Left lung (tissue), 10 donors: Measurements from ENCODE around the gene TTLL5. TPM values are rescaled to one million over a fixed set of nuclear protein-coding genes. Genes with fewer than 3 reads are reported as not detected.

Source experiments
- ATAC-seq: fragments of 200-7000 bp; cut with Tn5 transposase; one replicate; pipeline ENCODE4 v1.9.1; 2020; ENCODE audit warnings: moderate library complexity
- DNase-seq, 4 donors: peaks; one replicate each; pipeline ENCODE4 v3.0.0-alpha.2; 2013 to 2020
- H3K27ac ChIP-seq, 2 donors: fragments of 200-600 bp; sonication (generic) in 1 of 2; one replicate each; pipeline versions ENCODE4 v1.5.0 to v1.8.0; 2020 to 2021
- H3K27me3 ChIP-seq, 2 donors: fragments of 200-600 bp; sonication (generic) in 1 of 2; one replicate each; pipeline versions ENCODE4 v1.5.0 to v1.8.0; 2020 to 2021
- H3K36me3 ChIP-seq, 2 donors: fragments of 200-600 bp; sonication (generic) in 1 of 2; one replicate each; pipeline versions ENCODE4 v1.5.0 to v1.8.0; 2020 to 2021
- H3K4me1 ChIP-seq, 2 donors: fragments of 200-600 bp; one replicate each; pipeline ENCODE4 v1.8.0; 2021
- H3K4me3 ChIP-seq, 2 donors: fragments of 200-600 bp; sonication (generic) in 1 of 2; one replicate each; pipeline versions ENCODE4 v1.5.0 to v1.8.0; 2020 to 2021; ENCODE audit warnings: mild to moderate bottlenecking in 1 of 2
- H3K9me3 ChIP-seq, 2 donors: fragments of 200-600 bp; sonication (generic) in 1 of 2; one replicate each; pipeline versions ENCODE4 v1.5.0 to v1.8.0; 2020 to 2021
- intact Hi-C, 2 donors: fragments of 100-400 bp; cut with DNase I; formaldehyde crosslinking; loops; one replicate each; pipeline versions ENCODE4 v1.11.2 to v1.14.2; 2022
- polyA plus RNA-seq, 6 donors: library from polyadenylated mRNA; unstranded; fragments of 120-200 nt; gene quantifications; one replicate each; pipeline ENCODE4 v1.2.1, GENCODE V29; 2013; ENCODE audit not compliant: insufficient read length in 6 of 6
- total RNA-seq, 2 donors: library from RNA; stranded (reverse); fragmentation: NEBNext Ultra II Directional; extraction: Animal tissue kit (Norgen Biotek cat#: 25700); gene quantifications; one replicate each; pipeline ENCODE4 v1.2.1, GENCODE V29; 2021
- TF ChIP-seq, protein P1 (sequence below), 2 donors: fragments of 200-600 bp; sonication (generic) in 1 of 2; IDR thresholded peaks; one replicate each; pipeline versions ENCODE4 v1.5.0 to v1.8.0; 2021; ENCODE audit warnings: antibody characterized with exemption in 2 of 2
- donor health status: DM: no; HTN: yes; CAD: no.
- donor health status: DM: no; HTN: no; CAD: no.

TTLL5 gene
- total and polyA plus RNA-seq, 8 donors: 30.8 to 46.7 (median 42.1) TPM

DNA sequence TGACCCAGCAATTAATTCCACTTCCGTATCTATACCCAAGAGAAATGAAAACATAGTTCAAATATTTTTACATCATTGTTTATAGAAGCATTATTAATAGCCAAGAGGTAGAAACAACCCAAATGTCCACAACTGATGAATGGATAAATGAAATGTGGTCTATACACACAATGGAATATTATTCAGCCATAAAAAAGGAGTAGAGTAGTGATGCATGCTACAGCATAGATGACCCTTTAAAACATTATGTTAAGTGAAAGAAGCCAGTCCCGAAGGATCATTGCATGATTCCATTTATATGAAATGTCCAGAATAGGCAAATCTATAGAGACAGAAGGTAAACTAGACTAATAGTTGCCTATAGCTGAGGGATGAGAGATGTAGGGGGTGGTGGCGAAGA lies 291.4 kb downstream of the TTLL5 start:
- no peak for ATAC-seq

DNA sequence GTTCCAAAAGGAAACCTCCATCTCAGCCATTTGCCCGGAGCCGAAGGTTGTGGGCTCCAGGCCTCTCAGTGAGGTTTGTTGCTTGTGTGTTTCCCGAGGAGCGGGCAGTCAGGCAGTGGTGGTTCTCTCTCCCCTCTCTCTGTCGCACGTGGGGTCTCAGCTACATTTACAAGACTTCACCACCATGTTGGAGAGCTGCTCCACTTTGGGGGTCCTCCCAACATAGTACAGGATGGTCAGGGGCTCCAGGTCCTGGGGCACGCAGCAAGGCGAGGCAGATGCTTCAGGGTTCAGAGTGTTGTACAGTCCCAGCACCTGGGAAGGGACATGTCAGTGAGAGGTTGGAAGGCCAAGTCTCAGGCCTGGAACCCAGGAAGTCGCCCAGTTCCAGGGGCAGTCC lies 298.0 kb downstream of the TTLL5 start:
- Histone ChIP-seq H3K9me3 (no peaks in the 10 kb centered on the region), H3K27ac (no peak overlapping the region), H3K36me3 (peaks cover 0 to 28% of the 10 kb centered on the region in 2 donors), H3K4me3 (no peak overlapping the region), H3K27me3 (no peaks in the 10 kb centered on the region), H3K4me1 (no peaks in the 10 kb centered on the region)
- TF ChIP-seq, protein P1, sequence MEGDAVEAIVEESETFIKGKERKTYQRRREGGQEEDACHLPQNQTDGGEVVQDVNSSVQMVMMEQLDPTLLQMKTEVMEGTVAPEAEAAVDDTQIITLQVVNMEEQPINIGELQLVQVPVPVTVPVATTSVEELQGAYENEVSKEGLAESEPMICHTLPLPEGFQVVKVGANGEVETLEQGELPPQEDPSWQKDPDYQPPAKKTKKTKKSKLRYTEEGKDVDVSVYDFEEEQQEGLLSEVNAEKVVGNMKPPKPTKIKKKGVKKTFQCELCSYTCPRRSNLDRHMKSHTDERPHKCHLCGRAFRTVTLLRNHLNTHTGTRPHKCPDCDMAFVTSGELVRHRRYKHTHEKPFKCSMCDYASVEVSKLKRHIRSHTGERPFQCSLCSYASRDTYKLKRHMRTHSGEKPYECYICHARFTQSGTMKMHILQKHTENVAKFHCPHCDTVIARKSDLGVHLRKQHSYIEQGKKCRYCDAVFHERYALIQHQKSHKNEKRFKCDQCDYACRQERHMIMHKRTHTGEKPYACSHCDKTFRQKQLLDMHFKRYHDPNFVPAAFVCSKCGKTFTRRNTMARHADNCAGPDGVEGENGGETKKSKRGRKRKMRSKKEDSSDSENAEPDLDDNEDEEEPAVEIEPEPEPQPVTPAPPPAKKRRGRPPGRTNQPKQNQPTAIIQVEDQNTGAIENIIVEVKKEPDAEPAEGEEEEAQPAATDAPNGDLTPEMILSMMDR (IDR thresholded peaks at IDR 0.05): no peak
- ATAC-seq (no peak), DNase-seq (no peak)
- intact Hi-C loops: no loop called here

More for the DNA sequence above, 291.4 kb downstream of the TTLL5 start:
- intact Hi-C loops: no loop called here
- Histone ChIP-seq H3K36me3 (no peaks in the 10 kb centered on the region), H3K27me3 (no peaks in the 10 kb centered on the region), H3K4me1 (no peaks in the 10 kb centered on the region), H3K4me3 (no peak overlapping the region), H3K27ac (no peak overlapping the region), H3K9me3 (no peaks in the 10 kb centered on the region)
- no peak for DNase-seq
- TF ChIP-seq, protein P1 (IDR thresholded peaks at IDR 0.05): no peak

DNA sequence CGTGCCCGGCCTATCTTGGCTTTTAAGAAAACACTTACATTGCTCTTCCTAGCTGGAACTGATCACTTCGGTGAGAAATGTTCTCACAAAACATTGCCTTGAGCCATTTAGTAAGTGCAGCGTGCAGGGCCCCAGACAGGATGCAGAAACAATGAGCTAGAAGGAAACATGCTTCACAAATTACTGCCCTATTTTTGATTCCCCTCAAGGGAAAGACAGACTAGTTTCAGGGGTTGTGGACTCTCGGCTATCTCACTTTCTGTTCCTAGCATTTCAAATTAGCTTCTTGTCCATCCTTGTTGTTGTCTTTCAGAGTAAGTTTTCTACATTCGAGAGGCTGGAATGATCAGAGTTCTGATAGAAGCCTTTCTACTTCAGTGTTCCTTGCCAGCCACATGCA lies 299.2 kb downstream of the TTLL5 start:
- ATAC-seq (no peak), DNase-seq (no peak)
- Histone ChIP-seq H3K9me3 (no peaks in the 10 kb centered on the region), H3K4me3 (no peak overlapping the region), H3K27me3 (no peaks in the 10 kb centered on the region), H3K36me3 (peaks cover 0 to 32% of the 10 kb centered on the region in 2 donors), H3K27ac (no peak overlapping the region), H3K4me1 (no peaks in the 10 kb centered on the region)
- intact Hi-C loops: no loop called here
- TF ChIP-seq, protein P1 (IDR thresholded peaks at IDR 0.05): no peak

DNA sequence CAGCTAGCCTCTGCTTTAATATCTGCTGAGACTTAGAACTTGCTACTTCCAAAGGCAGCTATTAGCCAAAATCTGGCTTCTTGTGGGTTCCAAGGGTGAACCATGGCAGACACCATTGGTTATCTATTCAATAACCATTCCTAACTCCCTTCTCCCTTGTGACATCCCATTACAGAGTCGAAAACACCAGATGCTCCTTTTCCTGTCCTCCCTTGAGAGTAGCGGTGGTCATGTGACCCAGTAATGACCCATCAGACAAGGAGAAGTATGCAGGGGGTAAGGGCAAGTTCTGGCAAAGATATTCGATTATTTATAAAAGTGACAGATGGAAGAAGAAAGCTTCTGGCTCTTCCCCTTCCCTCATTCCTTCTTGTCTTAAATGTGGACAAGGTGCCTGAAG lies 300.6 kb downstream of the TTLL5 start:
- H3K4me3 ChIP-seq: no peak overlapping the region
- intact Hi-C loops: no loop called here
- H3K27ac ChIP-seq: no peak overlapping the region
- H3K27me3 ChIP-seq: no peaks in the 10 kb centered on the region
- H3K4me1 ChIP-seq: no peaks in the 10 kb centered on the region
- ATAC-seq (no peak), DNase-seq (no peak)
- H3K9me3 ChIP-seq: no peaks in the 10 kb centered on the region
- H3K36me3 ChIP-seq: peaks cover 0 to 36% of the 10 kb centered on the region in 2 donors
- TF ChIP-seq, protein P1 (IDR thresholded peaks at IDR 0.05): no peak

DNA sequence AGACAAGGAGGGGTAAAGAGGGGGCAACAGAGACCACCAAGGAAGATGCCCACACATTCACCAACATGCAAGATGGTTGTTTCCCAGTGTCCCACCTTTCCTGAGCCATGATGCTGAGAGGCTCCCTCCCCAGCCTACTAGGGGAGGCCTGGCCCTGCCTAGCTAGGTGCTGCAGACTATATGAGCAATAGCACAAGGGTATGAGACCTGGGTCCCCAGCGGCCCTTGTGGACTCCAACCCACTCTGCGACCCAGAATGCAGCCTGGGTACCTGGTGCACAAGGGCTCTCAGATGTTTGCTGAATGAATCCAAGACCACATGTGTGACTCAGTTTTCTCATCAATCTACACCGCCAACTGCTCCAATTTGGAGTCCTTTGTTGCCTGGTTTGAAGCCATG lies 306.8 kb downstream of the TTLL5 start:
- Histone ChIP-seq H3K27me3 (no peaks in the 10 kb centered on the region), H3K4me1 (no peaks in the 10 kb centered on the region), H3K4me3 (no peak overlapping the region), H3K36me3 (peaks cover 0 to 28% of the 10 kb centered on the region in 2 donors), H3K9me3 (no peaks in the 10 kb centered on the region), H3K27ac (no peak overlapping the region)
- intact Hi-C loops: no loop called here
- TF ChIP-seq, protein P1 (IDR thresholded peaks at IDR 0.05): no peak
- no peak for ATAC-seq
- no peak for DNase-seq
